GM18951 (cell line): ENCODE measurements around the gene PAQR5.
"Not testable (repeated sequence)": the region's sequence is repeated elsewhere in the genome, so short reads cannot be mapped to it uniquely, and the experiment has no call there.

Experiments used
- POLR2A ChIP-seq: IDR thresholded peaks from 4 replicates; pipeline ENCODE4 v1.6.1; 2011; ENCODE audit warnings: mild to moderate bottlenecking; ENCODE audit not compliant: insufficient read length, insufficient read depth; ENCODE audit errors: extremely low read depth
- in situ Hi-C: fragments of 300-500 bp; cut with MboI; formaldehyde crosslinking; loops from one replicate; pipeline ENCODE4 v1.12.0; 2022; ENCODE audit warnings: low sequenced_read_pairs, mixed read lengths, inconsistent platforms; ENCODE audit not compliant: unreplicated experiment

The PAQR5 gene

DNA sequence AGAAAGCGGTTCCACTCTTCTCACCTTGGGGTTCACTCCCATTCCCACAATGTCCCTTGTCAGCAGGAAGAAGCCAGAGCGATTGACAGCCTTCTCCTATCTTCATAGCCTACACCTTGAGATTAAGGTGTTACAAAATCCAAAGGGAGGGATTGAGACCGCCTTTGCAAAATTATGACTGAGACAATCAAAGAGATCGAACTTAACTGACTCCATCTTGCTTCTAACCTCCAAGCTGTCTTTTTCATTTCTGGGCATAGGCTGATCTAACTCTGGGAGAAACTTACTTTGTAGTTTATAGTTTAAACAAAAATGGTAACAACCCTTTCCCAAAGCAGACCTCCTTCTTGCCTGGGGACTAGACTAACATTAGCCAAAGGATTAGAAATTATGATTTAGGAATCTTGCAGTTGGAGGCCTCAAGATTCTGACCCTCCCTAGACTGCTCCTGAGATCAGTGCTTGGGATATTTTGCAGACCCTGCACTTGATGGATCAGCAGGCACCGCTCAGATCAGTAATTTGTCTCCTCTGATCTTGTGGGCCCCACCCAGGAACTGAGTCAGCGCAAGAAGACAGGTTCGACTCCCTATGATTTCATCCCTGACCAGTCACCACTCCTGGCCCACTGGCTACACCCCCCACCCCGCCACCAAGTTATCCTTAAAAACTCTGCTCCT, 40.0 kb downstream of the PAQR5 start:
- TF ChIP-seq POLR2A = no peak
- in situ Hi-C loops = no loop called here

DNA sequence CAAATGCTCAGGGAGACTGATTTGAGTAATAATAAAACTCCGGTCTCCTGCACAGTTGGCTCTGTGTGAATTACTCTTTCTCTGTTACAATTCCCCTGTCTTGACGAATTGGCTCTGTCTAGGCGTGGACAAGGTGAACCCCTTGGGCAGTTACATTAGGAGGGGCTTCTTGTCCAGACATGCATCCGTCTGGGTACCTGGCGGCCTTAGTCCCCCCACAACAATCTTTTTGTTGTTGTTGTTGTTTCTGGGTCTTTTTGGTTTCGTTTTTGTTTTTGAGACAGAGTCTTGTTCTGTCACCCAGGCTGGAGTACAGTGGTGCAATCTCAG, 40.5 kb downstream of the PAQR5 start:
- in situ Hi-C loops = not testable (repeated sequence)

DNA sequence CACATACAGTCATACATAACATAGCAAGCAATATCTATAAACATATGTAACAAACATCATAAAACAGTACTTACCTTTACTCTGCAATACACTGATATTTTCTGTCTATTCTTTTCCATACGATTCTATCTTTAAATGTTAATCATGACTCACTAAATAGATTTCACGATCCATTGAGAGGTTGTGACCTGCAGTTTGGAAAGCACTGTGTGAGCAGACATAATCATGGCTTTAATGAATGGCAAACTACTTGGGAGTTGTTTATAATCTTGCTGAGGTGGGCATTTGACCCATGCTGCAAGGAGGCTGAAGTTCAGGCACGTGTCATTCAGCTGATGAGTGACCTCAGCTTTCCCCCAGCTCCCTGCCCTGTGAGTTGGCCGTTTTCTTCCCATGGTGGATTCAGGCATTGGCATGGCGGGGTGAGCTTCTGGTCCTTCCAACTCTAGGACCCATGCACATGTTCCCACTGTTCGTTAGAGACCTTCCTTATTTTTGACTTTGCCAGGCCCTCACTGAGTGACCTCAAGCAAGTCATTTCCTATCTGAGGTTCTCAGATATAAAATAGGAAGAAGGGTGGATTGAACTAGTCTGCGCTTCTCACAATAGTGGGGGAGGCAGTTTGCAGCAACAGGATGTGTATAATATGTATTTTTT, 41.7 kb downstream of the PAQR5 start:
- in situ Hi-C loops = no loop called here
- no peak for TF ChIP-seq POLR2A

DNA sequence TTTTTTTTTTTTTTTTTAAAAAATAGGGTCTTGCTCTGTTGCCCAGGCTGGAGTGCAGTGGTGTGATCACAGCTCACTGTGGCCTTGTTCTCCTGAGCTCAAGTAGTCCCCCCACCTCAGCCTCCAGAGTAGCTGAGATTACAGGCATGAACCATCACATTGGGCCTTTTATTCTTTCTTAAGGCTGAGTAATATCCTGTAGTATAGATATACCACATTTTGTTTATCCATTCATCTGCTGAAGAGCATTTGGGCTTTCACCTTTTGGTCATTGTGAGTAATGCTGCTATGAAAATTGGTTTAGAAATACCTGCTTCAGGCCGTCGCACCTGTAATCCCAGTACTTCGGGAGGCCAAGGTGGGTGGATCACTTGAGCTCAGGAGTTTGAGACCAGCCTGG, 42.6 kb downstream of the PAQR5 start:
- TF ChIP-seq POLR2A = no peak
- in situ Hi-C loops = no loop called here

DNA sequence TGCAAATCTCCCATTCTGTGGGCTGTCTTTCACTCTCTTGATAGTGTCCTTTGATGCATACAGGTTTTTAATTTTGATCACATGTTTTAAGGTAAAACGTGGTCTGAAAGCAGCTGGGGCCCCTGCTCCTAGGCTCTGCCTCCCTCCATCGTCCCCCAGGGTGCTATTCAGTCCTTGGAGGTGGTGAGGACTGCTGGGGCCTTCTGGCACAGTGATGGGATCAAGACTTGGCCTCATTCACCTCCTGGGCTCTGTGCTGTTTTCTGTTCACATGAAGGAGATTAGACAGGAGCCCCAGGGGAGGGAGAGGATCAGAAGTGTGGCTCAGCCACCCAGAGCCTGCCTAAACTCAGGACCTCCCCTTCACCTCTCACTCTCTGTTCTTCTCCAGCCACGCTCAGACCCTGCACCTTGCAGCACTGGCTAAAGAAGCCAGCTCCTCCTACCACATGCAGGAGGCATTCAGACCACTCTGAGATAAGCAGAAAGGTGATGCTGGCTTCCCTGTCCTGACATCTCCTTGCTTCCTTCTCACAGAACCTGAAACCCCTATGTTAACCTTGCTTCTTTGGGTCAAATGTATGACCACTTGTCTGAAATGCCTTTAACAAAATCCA, 43.9 kb downstream of the PAQR5 start:
- in situ Hi-C loops = no loop called here
- no peak for TF ChIP-seq POLR2A

DNA sequence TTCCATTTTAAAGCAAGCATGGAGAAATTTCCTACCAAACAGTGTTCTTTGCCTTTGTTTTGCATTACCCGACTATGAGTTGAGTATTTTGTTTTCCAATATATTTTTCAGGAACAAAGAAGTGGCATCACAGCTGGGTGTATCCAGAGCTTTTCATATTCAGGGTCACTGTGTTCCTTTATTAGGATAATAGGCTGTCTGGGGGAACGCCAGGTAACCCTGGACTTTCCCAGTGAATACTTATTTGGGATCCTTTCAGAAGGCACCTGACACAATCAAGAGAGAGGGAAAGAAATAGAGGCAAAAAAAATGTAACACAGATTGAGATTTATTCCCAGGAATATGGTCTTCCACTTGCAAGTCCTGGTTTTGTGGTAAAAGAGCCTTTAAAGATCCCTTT, 44.4 kb downstream of the PAQR5 start:
- in situ Hi-C loops = no loop called here

DNA sequence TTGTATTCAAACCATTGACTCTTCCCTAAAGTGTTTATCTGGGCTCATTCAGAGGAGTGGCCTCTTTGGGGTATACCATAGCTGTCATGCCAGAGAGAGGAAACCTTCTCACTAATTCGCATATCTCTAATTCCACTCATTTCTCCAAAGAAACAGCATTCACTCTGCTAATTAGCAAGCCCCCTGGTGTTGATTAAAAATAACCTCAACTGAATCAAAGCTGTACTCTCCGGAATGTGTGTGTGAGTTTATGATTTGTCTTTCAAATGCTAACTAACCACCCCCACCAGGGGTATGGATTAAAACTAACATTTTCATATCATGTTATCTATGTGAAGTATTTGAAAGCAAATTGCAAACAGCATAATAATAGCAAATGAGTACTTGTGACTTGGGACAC, 45.5 kb downstream of the PAQR5 start:
- no peak for TF ChIP-seq POLR2A
- in situ Hi-C loops = no loop called here

More for the DNA sequence above, 44.4 kb downstream of the PAQR5 start:
- TF ChIP-seq POLR2A = no peak

DNA sequence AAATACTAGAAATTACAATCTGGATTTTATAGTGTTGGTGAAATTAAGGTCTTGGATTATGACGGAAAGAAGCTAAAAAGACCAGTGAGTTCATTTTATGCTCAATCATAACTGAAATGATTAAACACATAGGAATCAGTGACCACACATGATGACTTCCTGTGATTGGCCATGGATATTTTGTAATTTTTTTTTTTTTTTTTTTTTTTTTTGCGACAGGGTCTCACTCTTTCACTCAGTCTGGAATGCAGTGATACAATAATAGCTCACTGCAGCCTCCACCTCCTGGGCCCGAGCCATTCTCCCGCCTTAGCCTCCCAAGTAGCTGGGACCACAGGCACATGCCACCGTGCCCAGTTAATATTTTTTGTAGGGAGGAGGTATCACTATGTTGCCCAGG, 47.4 kb downstream of the PAQR5 start:
- in situ Hi-C loops = no loop called here
- no peak for TF ChIP-seq POLR2A

DNA sequence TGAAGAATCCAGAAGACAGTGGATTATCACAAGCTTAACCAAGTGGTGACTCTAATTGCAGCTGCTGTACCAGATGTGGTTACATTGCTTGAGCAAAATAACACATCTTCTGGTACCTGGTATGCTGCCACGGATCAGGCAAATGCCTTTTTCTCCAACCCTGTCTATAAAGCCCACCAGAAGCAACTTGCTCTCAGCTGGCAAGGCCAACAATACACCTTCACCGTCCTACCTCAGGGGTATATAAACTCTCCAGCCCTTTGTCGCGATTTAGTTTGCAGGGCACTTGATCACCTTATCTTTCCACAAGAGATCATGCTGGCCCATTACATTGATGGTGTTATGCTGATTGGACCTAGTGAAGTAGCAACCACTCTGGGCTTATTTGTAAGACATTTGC, 52.6 kb downstream of the PAQR5 start:
- in situ Hi-C loops = no loop called here
- no peak for TF ChIP-seq POLR2A

DNA sequence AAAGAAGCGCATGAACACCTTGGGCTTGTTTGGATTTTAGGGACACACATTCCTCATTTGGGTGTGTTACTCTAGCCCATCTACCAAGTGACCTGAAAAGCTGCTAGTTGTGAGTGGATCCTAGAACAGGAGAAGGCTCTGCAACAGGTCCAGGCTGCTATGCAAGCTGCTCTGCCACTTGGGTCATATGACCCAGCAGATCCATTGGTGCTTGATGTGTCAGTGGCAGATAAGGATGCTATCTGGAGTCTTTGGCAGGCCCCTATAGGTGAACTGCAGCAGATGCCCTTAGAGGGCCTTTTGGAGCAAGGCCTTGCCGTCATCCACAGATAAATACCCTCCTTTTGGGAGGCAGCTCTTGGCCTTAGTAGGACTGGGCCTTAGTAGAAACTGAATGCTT, 53.2 kb downstream of the PAQR5 start:
- in situ Hi-C loops = no loop called here
- TF ChIP-seq POLR2A = no peak

DNA sequence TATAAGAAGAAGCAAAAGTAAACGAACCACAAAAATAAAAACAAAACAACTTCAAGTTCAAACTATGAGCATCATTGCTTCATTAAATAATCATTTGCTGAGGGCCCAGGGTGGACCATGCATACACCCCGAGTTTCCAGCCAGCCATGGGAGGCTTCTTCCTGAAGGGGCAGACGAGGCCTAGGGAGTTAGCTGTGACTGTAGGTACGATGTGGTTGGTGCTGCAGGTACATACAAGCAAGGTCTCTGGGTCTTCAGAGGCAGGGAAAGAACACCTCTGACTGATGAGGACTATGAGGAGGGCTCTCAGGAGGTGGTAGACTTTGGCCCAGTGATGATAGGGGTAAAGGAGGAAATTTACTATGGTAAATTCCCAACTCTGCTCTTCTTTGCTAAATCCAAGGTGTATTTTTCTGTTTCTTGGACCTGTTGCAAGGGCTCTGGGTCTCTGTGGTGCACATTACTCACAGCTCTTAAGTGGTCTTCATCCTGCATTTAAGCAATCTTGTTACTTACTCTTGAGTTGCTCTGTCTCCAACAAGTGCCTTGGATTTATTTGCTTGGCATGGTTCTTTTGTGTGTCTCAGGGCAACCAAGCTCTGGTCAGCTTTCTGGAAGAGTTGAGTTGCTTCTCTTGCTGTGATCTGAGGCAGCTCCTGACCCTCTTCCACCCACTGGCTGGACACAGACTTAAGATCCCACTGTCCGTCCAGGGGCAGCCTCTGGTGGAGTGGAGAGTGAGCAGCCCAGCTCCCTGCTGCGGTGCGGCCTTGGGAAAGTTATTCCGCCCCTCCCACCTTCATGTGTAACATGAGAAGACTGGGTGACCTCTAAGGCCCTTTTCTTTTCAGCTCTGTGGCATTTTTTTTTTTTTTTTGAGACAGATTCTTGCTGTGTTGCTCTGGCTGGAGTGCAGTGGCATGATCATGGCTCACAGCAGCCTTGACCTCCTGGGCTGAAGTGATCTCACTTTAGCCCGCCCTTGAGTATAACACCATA, 59.4 kb downstream of the PAQR5 start:
- no peak for TF ChIP-seq POLR2A
- in situ Hi-C loops = no loop called here

DNA sequence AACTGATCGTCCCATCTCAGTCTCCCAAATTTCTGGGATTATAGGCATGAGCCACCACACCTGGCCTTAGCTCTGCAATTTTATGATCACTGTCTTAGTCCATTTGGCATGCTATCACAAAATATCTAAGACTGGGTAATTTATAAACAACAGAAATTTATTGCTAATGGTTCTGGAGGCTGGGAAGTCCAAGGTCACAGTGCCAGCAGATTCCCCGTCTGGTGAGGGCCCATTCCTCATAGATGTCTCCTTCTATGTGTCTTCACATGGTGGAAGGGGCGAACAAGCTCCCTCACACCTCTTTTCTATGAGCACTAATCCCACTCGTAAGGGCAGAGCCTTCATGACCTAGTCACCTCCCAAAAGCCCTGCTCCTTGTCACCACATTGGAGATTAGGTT, 60.1 kb downstream of the PAQR5 start:
- no peak for TF ChIP-seq POLR2A
- in situ Hi-C loops = no loop called here

DNA sequence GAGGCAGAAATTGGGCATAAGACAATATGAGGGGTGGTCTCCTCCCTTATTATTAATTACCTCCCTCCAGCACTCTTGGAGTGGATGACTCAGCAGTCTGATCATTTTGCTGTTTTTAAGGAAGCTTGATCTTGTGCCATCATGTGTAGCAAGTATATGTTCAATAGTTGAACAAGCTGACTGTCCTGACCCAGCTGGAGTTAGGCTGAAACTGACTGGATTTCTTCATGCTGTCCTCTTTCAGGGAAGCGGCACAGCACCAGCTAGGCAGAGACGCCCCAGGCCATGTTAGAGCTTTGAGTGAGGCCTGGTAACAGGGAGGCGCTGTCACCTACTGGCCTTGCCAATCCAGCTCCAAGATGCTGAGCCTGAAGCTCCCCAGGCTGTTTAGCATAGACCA, 61.0 kb downstream of the PAQR5 start:
- in situ Hi-C loops = no loop called here
- TF ChIP-seq POLR2A = no peak
